Measurements from ENCODE around the gene FAM3C.
"Not testable (repeated sequence)": the region's sequence is repeated elsewhere in the genome, so short reads cannot be mapped to it uniquely, and the experiment has no call there.

FAM3C gene

DNA sequence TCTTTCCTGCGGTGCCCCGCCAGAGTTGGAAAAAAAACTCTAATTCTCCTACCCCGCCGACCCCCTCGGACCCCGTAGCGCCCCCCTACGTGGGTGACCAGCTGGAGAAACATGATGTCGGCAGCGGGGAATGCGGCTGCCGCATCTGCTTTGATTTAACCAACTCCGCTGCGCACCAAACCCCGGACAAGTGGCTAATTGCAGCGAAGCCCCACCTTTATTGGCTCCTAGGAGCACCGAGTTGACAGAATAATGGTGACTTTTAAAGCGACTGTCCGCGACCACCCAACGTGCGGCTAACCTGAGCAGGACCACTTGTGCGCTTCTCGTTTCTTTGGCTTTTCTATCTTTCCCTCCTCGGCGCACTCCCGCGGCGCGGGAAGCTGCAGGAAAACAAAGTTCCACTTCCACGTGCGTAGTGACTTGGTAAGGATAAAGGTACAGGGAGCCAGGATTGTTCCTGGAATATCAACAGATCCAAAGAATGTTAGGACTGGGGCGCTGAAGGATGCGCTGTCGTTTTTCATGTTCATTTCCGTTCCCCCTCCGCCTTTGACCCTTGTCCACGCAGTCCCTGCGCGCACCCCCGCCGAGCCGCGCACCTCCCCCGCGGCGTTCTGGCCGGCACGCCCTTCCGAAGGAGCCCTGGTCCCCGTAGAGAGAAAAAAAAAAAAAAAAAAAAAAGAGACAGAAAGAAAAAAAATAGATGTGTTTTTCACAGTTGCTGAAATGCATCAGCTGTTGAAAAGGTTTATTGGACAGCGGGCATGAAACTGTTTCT, 65.9 kb downstream of the FAM3C start:
- DNase-seq (ENCODE audit: insufficient read length, low spot score) (no peak), FAIRE-seq (no peak)
- TF ChIP-seq POLR2A (IDR thresholded peaks at IDR 0.05; ENCODE audit: low read depth, low read length) (no peak), TAF1 (IDR thresholded peaks at IDR 0.05; ENCODE audit: low read depth, low read length) (no peak), POLR2AphosphoS5 (IDR thresholded peaks at IDR 0.05; ENCODE audit: low read depth, low read length) (no peak), POU2F2 (IDR thresholded peaks at IDR 0.05; ENCODE audit: low read depth, low read length) (no peak), PAX5 (IDR thresholded peaks at IDR 0.05; ENCODE audit: insufficient read depth, low read length, severe bottlenecking) (no peak)

- FAIRE-seq = peak; percentile 33
- no peak for TF ChIP-seq POU2F2 (IDR thresholded peaks at IDR 0.05; ENCODE audit: low read depth, low read length)
- DNase-seq (ENCODE audit: insufficient read length, low spot score) = peak; percentile 41
Observed at GRCh38 chr7:121329191-121330052, 66.7 kb downstream of the FAM3C start.

- DNase-seq (ENCODE audit: insufficient read length, low spot score) (no peak), FAIRE-seq (no peak)
- TF ChIP-seq POLR2AphosphoS5 (IDR thresholded peaks at IDR 0.05; ENCODE audit: low read depth, low read length) (no peak), SPI1 (IDR thresholded peaks at IDR 0.05; ENCODE audit: low read depth, low read length) (no peak), PAX5 (IDR thresholded peaks at IDR 0.05; ENCODE audit: insufficient read depth, low read length, severe bottlenecking) (no peak), POLR2A (IDR thresholded peaks at IDR 0.05; ENCODE audit: low read depth, low read length) (no peak), POU2F2 (IDR thresholded peaks at IDR 0.05; ENCODE audit: low read depth, low read length) (no peak), TAF1 (IDR thresholded peaks at IDR 0.05; ENCODE audit: low read depth, low read length) (no peak)
Observed at GRCh38 chr7:121328508-121329190, 67.5 kb downstream of the FAM3C start, which contains the start of gene WNT16. Gene WNT16, plus strand, starts transcription at chr7:121329000. Its CDS starts 293 bp downstream, at chr7:121329293.

DNA sequence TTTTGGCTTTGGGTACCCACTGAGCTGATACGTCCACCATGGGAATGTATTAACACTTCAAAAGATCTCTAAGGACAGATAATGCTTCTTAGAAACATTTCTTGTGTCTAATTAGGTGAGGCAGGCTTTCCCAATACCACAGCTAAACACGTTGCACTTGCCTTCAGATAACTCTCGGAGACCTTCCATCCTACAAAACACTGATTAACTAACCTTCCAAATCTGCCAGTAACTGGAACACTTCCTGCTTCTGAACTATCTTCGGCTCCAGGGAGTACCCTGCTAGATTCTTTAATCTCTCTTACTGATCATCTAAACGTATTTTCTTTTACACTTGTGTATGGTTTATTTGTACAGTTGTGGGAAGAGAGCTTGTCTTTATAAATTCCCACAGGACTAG, 68.4 kb downstream of the FAM3C start:
- FAIRE-seq = no peak
- no peak for DNase-seq (ENCODE audit: insufficient read length, low spot score)
- TF ChIP-seq SPI1 (IDR thresholded peaks at IDR 0.05; ENCODE audit: low read depth, low read length) (no peak), POU2F2 (IDR thresholded peaks at IDR 0.05; ENCODE audit: low read depth, low read length) (no peak), TAF1 (IDR thresholded peaks at IDR 0.05; ENCODE audit: low read depth, low read length) (no peak), PAX5 (IDR thresholded peaks at IDR 0.05; ENCODE audit: insufficient read depth, low read length, severe bottlenecking) (no peak), POLR2A (IDR thresholded peaks at IDR 0.05; ENCODE audit: low read depth, low read length) (no peak), POLR2AphosphoS5 (IDR thresholded peaks at IDR 0.05; ENCODE audit: low read depth, low read length) (no peak)

DNA sequence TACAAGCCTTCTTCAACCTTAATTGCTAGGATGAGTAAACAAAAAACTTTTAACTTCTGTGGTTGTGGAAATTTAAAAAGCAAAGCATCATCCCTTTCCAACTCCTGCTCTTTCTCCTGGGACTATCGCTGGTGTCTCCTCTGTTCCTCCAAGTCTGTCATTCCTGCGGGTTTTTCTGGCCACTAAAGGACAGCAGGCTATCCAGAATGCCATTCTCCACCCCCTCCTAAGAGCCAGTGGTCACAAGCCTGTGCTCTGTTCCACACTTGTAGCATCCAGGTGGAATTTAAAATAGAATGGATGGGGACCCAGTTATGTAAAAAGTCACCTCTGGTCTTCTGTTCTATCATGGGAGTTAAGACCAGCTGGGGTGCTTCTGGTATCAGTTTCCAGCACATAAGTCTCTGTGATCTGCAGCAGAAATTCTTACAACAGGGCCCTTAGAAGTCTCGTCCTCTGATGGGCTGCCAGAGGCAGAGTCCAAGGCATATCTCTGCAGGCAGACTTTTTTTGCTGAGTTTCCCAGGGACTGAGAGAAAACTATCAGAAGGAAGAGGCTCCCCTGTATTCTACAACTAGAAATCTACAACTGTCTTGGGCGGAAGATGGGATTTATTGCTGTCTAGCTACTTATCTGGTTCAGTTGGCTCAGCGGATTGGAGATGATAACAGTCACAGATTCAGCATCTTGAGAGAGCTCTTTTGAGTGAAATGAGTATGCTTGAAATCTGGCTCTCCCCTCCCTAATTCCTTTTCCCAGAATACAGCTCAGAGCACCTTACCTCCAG, 72.4 kb downstream of the FAM3C start:
- DNase-seq (ENCODE audit: insufficient read length, low spot score) = no peak
- TF ChIP-seq POLR2A (IDR thresholded peaks at IDR 0.05; ENCODE audit: low read depth, low read length) = no peak
- TF ChIP-seq POU2F2 (IDR thresholded peaks at IDR 0.05; ENCODE audit: low read depth, low read length) = no peak
- no peak for TF ChIP-seq TAF1 (IDR thresholded peaks at IDR 0.05; ENCODE audit: low read depth, low read length)
- no peak for TF ChIP-seq SPI1 (IDR thresholded peaks at IDR 0.05; ENCODE audit: low read depth, low read length)
- FAIRE-seq = no peak

- TF ChIP-seq POU2F2 (IDR thresholded peaks at IDR 0.05; ENCODE audit: low read depth, low read length) (no peak), POLR2AphosphoS5 (IDR thresholded peaks at IDR 0.05; ENCODE audit: low read depth, low read length) (no peak), POLR2A (IDR thresholded peaks at IDR 0.05; ENCODE audit: low read depth, low read length) (no peak), TAF1 (IDR thresholded peaks at IDR 0.05; ENCODE audit: low read depth, low read length) (no peak)
- FAIRE-seq = no peak
- DNase-seq (ENCODE audit: insufficient read length, low spot score) = no peak
Observed at GRCh38 chr7:121322460-121322859, 73.6 kb downstream of the FAM3C start.

DNA sequence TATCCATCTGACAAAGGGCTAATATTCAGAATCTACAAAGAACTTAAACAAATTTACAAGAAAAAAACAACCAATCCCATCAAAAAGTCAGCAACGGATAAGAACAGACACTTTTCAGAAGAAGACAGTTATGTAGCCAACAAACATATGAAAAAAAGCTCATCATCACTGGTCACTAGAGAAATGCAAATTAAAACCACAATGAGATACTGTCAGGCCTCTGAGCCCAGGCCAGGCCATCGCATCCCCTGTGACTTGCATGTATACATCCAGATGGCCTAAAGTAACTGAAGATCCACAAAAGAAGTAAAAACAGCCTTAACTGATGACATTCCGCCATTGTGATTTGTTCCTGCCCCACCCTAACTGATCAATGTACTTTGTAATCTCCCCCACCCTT, 80.9 kb downstream of the FAM3C start:
- not testable (repeated sequence) for DNase-seq (ENCODE audit: insufficient read length, low spot score); FAIRE-seq

DNA sequence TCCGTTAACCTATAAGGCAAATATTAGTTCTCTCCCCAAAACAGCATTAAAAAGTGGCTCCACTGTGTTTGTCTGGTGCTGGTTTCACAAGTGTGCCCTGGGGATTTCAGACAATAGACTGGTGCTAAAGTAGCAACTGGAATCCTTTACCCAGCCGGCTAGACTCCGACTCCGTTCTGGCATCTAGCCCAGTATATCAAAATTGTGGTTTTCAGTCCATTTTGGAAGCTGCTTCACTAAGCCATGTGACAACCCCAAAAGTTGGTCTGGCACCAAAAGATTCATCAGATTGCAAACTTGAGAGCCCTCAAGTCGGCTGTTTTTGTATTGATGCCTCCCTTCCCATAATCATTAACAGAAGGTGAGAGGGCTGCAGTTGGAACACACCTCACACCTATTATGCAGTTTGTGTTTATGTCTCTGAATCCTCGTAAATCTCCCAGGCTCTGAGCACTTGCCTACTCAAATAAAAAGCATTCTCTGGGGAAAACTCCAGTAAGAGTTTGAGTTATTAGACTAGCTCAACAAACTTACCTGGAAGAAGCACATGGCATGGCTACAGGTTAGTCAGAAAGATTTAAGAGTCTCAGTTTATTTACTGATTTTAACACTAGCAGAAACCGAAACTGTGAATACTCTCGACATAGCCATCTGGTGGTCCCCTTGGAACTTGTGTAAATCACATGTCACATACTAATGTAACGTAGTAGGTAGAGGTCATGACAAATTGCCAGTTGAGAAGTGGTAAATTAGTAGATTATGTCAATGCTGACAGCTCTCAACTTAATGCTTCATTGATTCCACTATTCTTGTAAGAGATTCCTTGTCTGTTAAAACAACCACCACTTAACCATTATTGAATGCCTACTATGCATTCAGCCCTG, 82.1 kb downstream of the FAM3C start:
- no peak for DNase-seq (ENCODE audit: insufficient read length, low spot score)
- TF ChIP-seq SPI1 (IDR thresholded peaks at IDR 0.05; ENCODE audit: low read depth, low read length) (no peak), POU2F2 (IDR thresholded peaks at IDR 0.05; ENCODE audit: low read depth, low read length) (no peak), POLR2A (IDR thresholded peaks at IDR 0.05; ENCODE audit: low read depth, low read length) (no peak), PAX5 (IDR thresholded peaks at IDR 0.05; ENCODE audit: insufficient read depth, low read length, severe bottlenecking) (no peak), POLR2AphosphoS5 (IDR thresholded peaks at IDR 0.05; ENCODE audit: low read depth, low read length) (no peak), TAF1 (IDR thresholded peaks at IDR 0.05; ENCODE audit: low read depth, low read length) (no peak)
- FAIRE-seq = no peak

All from GM12891 (cell line).